ENCODE data around the gene LENG9. TPM values are rescaled to one million over a fixed set of nuclear protein-coding genes. Genes with fewer than 3 reads are reported as not detected.
A peak's percentile ranks its signal among the peaks of the same experiment; 100 is the strongest.

The LENG9 gene
- total RNA-seq, 1 experiment from 2014 or later = 4.2 TPM

GRCh38 chr19:54444737-54445136 lies 18.8 kb downstream of the LENG9 start:
- CTCF ChIA-PET = no interaction called here
- POLR2A ChIA-PET (ENCODE audit: low non-redundant PET) = no interaction called here
- BruUV-seq (replicated peaks) = no TSS peak
- intact Hi-C loops (cut with micrococcal nuclease; ENCODE audit: unreplicated experiment) = no loop called here
- Histone ChIP-seq H3K27ac (ENCODE audit: low read depth, low read length, poor library complexity, severe bottlenecking) (no peak overlapping the region), H3K36me3 (ENCODE audit: insufficient read depth, low read length, poor library complexity, severe bottlenecking) (peaks cover 12% of the 10 kb centered on the region), H3K4me3 (ENCODE audit: low read depth, low read length, poor library complexity, severe bottlenecking) (no peak overlapping the region), H3K9me3 (ENCODE audit: low read depth, low read length, poor library complexity, severe bottlenecking) (no peaks in the 10 kb centered on the region), H3K27me3 (replicated peaks; ENCODE audit: insufficient read depth, low read depth, low read length, poor library complexity) (no peaks in the 10 kb centered on the region), H3K4me1 (ENCODE audit: insufficient read depth, low read length, poor library complexity, severe bottlenecking) (peaks cover 3% of the 10 kb centered on the region)
- no peak for TF ChIP-seq EZH2 (IDR thresholded peaks at IDR 0.05; ENCODE audit: borderline replicate concordance, low read depth, low read length, poor library complexity, severe bottlenecking)
- TF ChIP-seq CTCF (conservative IDR thresholded peaks at IDR 0.05; ENCODE audit: low read depth, low read length) = no peak
- no peak for DNase-seq (ENCODE audit: low spot score)

- CTCF ChIA-PET = no interaction called here
- no peak for TF ChIP-seq EZH2 (IDR thresholded peaks at IDR 0.05; ENCODE audit: borderline replicate concordance, low read depth, low read length, poor library complexity, severe bottlenecking)
- no peak for TF ChIP-seq CTCF (conservative IDR thresholded peaks at IDR 0.05; ENCODE audit: low read depth, low read length)
- Histone ChIP-seq H3K4me1 (ENCODE audit: insufficient read depth, low read length, poor library complexity, severe bottlenecking) (no peaks in the 10 kb centered on the region), H3K27me3 (replicated peaks; ENCODE audit: insufficient read depth, low read depth, low read length, poor library complexity) (no peaks in the 10 kb centered on the region), H3K9me3 (ENCODE audit: low read depth, low read length, poor library complexity, severe bottlenecking) (no peaks in the 10 kb centered on the region), H3K36me3 (ENCODE audit: insufficient read depth, low read length, poor library complexity, severe bottlenecking) (peaks cover 9% of the 10 kb centered on the region), H3K27ac (ENCODE audit: low read depth, low read length, poor library complexity, severe bottlenecking) (no peak overlapping the region), H3K4me3 (ENCODE audit: low read depth, low read length, poor library complexity, severe bottlenecking) (no peak overlapping the region)
- BruUV-seq (replicated peaks) = no TSS peak
- POLR2A ChIA-PET (ENCODE audit: low non-redundant PET) = interaction anchor here (0.6 kb wide), 1 partner anchor 49 kb away, joined by 3 read pairs; no protein-coding TSS in a partner anchor
- intact Hi-C loops (cut with micrococcal nuclease; ENCODE audit: unreplicated experiment) = no loop called here
- no peak for DNase-seq (ENCODE audit: low spot score)
Measured at GRCh38 chr19:54440641-54441040, 22.9 kb downstream of the LENG9 start.

GRCh38 chr19:54439174-54439851 lies 24.3 kb downstream of the LENG9 start:
- no peaks in the 10 kb centered on the region for H3K36me3 ChIP-seq (ENCODE audit: insufficient read depth, low read length, poor library complexity, severe bottlenecking)
- CTCF ChIA-PET = interaction anchor here (0.6 kb wide), 1 partner anchor 9 kb away, joined by 13 read pairs; no protein-coding TSS in a partner anchor
- H3K4me1 ChIP-seq (ENCODE audit: insufficient read depth, low read length, poor library complexity, severe bottlenecking) = no peaks in the 10 kb centered on the region
- no peak overlapping the region for H3K27ac ChIP-seq (ENCODE audit: low read depth, low read length, poor library complexity, severe bottlenecking)
- intact Hi-C loops (cut with micrococcal nuclease; ENCODE audit: unreplicated experiment) = no loop called here
- POLR2A ChIA-PET (ENCODE audit: low non-redundant PET) = interaction anchor here (0.6 kb wide), 1 partner anchor 19 kb away, joined by 3 read pairs; no protein-coding TSS in a partner anchor
- no peak overlapping the region for H3K4me3 ChIP-seq (ENCODE audit: low read depth, low read length, poor library complexity, severe bottlenecking)
- no peaks in the 10 kb centered on the region for H3K9me3 ChIP-seq (ENCODE audit: low read depth, low read length, poor library complexity, severe bottlenecking)
- BruUV-seq (replicated peaks) = no TSS peak
- peak; percentile 59 for TF ChIP-seq CTCF (conservative IDR thresholded peaks at IDR 0.05; ENCODE audit: low read depth, low read length)
- no peak for TF ChIP-seq EZH2 (IDR thresholded peaks at IDR 0.05; ENCODE audit: borderline replicate concordance, low read depth, low read length, poor library complexity, severe bottlenecking)
- peak; percentile 56 for DNase-seq (ENCODE audit: low spot score)
- H3K27me3 ChIP-seq (replicated peaks; ENCODE audit: insufficient read depth, low read depth, low read length, poor library complexity) = no peaks in the 10 kb centered on the region
